Activated B cell treated with CpG ODN at 0.5 μM for 24 hours (primary cell): Measurements from ENCODE around the gene AJUBA. TPM values are rescaled to one million over a fixed set of nuclear protein-coding genes. Genes with fewer than 3 reads are reported as not detected.

ENCODE experiments used
- ATAC-seq: fragments of 200-7000 bp; cut with Tn5 transposase; one replicate; pipeline ENCODE4 v1.10.0; 2021; ENCODE audit warnings: low read depth, mild to moderate bottlenecking, moderate library complexity
- CTCF ChIA-PET: fragments of 350-600 bp; sonication (Branson Sonifier 250); formaldehyde crosslinking; loops from one replicate; lab custom pipeline; 2021; ENCODE audit warnings: antibody characterized with exemption; lab: Charles Lee
- POLR2A ChIA-PET: fragments of 350-600 bp; sonication (Branson Sonifier 250); formaldehyde crosslinking; loops from one replicate; lab custom pipeline; 2021; ENCODE audit warnings: antibody characterized with exemption; lab: Charles Lee
- DNase-seq: peaks from one replicate; pipeline ENCODE4 v3.0.0; 2022
- H3K27ac Mint-ChIP-seq: one replicate; pipeline ENCODE4 v1.8.0; 2020; ENCODE audit warnings: mixed read lengths
- H3K27me3 Mint-ChIP-seq: one replicate; pipeline ENCODE4 v1.8.0; 2021; ENCODE audit warnings: mixed read lengths
- H3K36me3 Mint-ChIP-seq: one replicate; pipeline ENCODE4 v1.8.0; 2021; ENCODE audit warnings: low read depth, mixed read lengths
- H3K4me1 Mint-ChIP-seq: one replicate; pipeline ENCODE4 v1.8.0; 2021; ENCODE audit warnings: mixed read lengths
- H3K4me3 Mint-ChIP-seq: one replicate; pipeline ENCODE4 v1.8.0; 2020; ENCODE audit warnings: mild to moderate bottlenecking, mixed read lengths
- H3K9me3 Mint-ChIP-seq: one replicate; pipeline ENCODE4 v1.8.0; 2020; ENCODE audit warnings: mixed read lengths
- CTCF ChIP-seq: fragments of 200-600 bp; IDR thresholded peaks from one replicate; pipeline ENCODE4 v1.8.0; 2022; ENCODE audit warnings: antibody characterized with exemption, mild to moderate bottlenecking
- intact Hi-C: fragments of 100-400 bp; cut with micrococcal nuclease; formaldehyde crosslinking; loops from one replicate; pipeline ENCODE4 v1.15.1; 2024
- total RNA-seq: library from RNA; stranded (reverse); gene quantifications from 2 replicates; pipeline ENCODE4 v1.2.3, GENCODE V29; 2022

AJUBA gene
- total RNA-seq, 1 donor from 2014 or later = 0.67 TPM

GRCh38 chr14:23002592-23002991 is 20.2 kb upstream of the AJUBA start:
- no peak for TF ChIP-seq CTCF
- no peak for DNase-seq
- Mint-ChIP-seq H3K27me3 (no peaks in the 10 kb centered on the region), H3K4me3 (no peak overlapping the region), H3K9me3 (no peaks in the 10 kb centered on the region), H3K36me3 (peaks cover 13% of the 10 kb centered on the region), H3K4me1 (peaks cover 23% of the 10 kb centered on the region), H3K27ac (no peak overlapping the region)
- ChIA-PET CTCF (interaction anchor here (0.8 kb wide), 1 partner anchor 16 kb away, joined by 4 read pairs; no protein-coding TSS in a partner anchor), POLR2A (interaction anchor here (0.6 to 1.2 kb wide), 2 partner anchors 12 to 73 kb away, joined by 3 to 4 read pairs; no protein-coding TSS in a partner anchor)
- intact Hi-C loops = no loop called here
- no peak for ATAC-seq

GRCh38 chr14:23000860-23001259 is 18.5 kb upstream of the AJUBA start:
- no peak for ATAC-seq
- Mint-ChIP-seq H3K4me3 (no peak overlapping the region), H3K27ac (no peak overlapping the region), H3K9me3 (no peaks in the 10 kb centered on the region), H3K36me3 (peaks cover 5% of the 10 kb centered on the region), H3K4me1 (peaks cover 6% of the 10 kb centered on the region), H3K27me3 (no peaks in the 10 kb centered on the region)
- intact Hi-C loops = no loop called here
- no peak for TF ChIP-seq CTCF
- ChIA-PET CTCF (interaction anchor here (0.9 to 2.0 kb wide), 4 partner anchors 14 to 119 kb away, joined by 3 to 10 read pairs (median 6); no protein-coding TSS in a partner anchor), POLR2A (interaction anchor here (1.2 to 1.3 kb wide), 2 partner anchors 18 to 57 kb away, joined by 3 to 4 read pairs; no protein-coding TSS in a partner anchor)
- no peak for DNase-seq

GRCh38 chr14:22998329-22999012 is 16.1 kb upstream of the AJUBA start:
- ATAC-seq (no peak), DNase-seq (no peak)
- Mint-ChIP-seq H3K4me1 (peaks cover 3% of the 10 kb centered on the region), H3K4me3 (no peak overlapping the region), H3K9me3 (no peaks in the 10 kb centered on the region), H3K27ac (no peak overlapping the region), H3K27me3 (no peaks in the 10 kb centered on the region), H3K36me3 (peaks cover 12% of the 10 kb centered on the region)
- TF ChIP-seq CTCF = no peak
- intact Hi-C loops = no loop called here
- ChIA-PET CTCF (interaction anchor here (6.9 kb wide), 1 partner anchor 61 kb away, joined by 123 read pairs; the partner anchor contains the start of gene CDH24), POLR2A (no interaction called here)

GRCh38 chr14:22997676-22998323 is 15.4 kb upstream of the AJUBA start:
- intact Hi-C loops = no loop called here

More at GRCh38 chr14:22997676-22998323, 15.4 kb upstream of the AJUBA start:
- Mint-ChIP-seq H3K4me1 (peaks cover 3% of the 10 kb centered on the region), H3K36me3 (peaks cover 16% of the 10 kb centered on the region), H3K27ac (no peak overlapping the region), H3K4me3 (no peak overlapping the region), H3K27me3 (no peaks in the 10 kb centered on the region), H3K9me3 (no peaks in the 10 kb centered on the region)
- DNase-seq = no peak
- POLR2A ChIA-PET = no interaction called here
- CTCF ChIA-PET = interaction anchor here (3.4 to 6.9 kb wide), 3 partner anchors 9 to 61 kb away, joined by 39 to 123 read pairs (median 48); partner anchors contain the start of gene CDH24
- no peak for ATAC-seq
- no peak for TF ChIP-seq CTCF
